ENCODE data around the gene FBXL13.

- no peak for TF ChIP-seq TAF1 (IDR thresholded peaks at IDR 0.05; ENCODE audit: low read depth)
- no peak for TF ChIP-seq EP300 (IDR thresholded peaks at IDR 0.05; ENCODE audit: borderline replicate concordance)
- no peak for TF ChIP-seq YY1 (IDR thresholded peaks at IDR 0.05; ENCODE audit: low read depth)
These were observed 73.4 kb downstream of the FBXL13 start for GRCh38 chr7:103001210-103001609.

Data from Ishikawa (cell line).